Ammon's horn (tissue), 1 donor: ENCODE results near the gene YARS1.
A peak's percentile ranks its signal among the peaks of the same experiment; 100 is the strongest.

Experiments
- DNase-seq: peaks from one replicate; pipeline ENCODE4 v3.0.0-alpha.2; 2016; ENCODE audit warnings: low spot score

The YARS1 gene

GRCh38 chr1:32817159-32817814 is at the start of gene YARS1, which contains the start of gene S100PBP:
YARS1 (minus strand) TSS chr1:32817358; CDS start chr1:32817244, 114 bp downstream.
S100PBP (plus strand) TSS chr1:32817653; CDS start chr1:32826100, 8,447 bp downstream.
- DNase-seq: peak; percentile 100

GRCh38 chr1:32865639-32866405 is 48.7 kb upstream of the YARS1 start:
- no peak for DNase-seq

- no peak for DNase-seq
Measured at GRCh38 chr1:32864375-32865019, 47.3 kb upstream of the YARS1 start.

GRCh38 chr1:32863881-32864245 is 46.7 kb upstream of the YARS1 start:
- no peak for DNase-seq

- no peak for DNase-seq
Measured at GRCh38 chr1:32863218-32863880, 46.2 kb upstream of the YARS1 start.

- peak; percentile 54 for DNase-seq
Measured at GRCh38 chr1:32861904-32862695, 44.9 kb upstream of the YARS1 start.

GRCh38 chr1:32860566-32860965 is 43.4 kb upstream of the YARS1 start:
- DNase-seq: no peak

- no peak for DNase-seq
Measured at GRCh38 chr1:32859915-32860314, 42.8 kb upstream of the YARS1 start.

- no peak for DNase-seq
Measured at GRCh38 chr1:32858791-32859190, 41.6 kb upstream of the YARS1 start.

GRCh38 chr1:32858136-32858535 is 41.0 kb upstream of the YARS1 start:
- no peak for DNase-seq

GRCh38 chr1:32855861-32856617 is 38.9 kb upstream of the YARS1 start:
- no peak for DNase-seq

- DNase-seq: no peak
Measured at GRCh38 chr1:32848354-32849063, 31.4 kb upstream of the YARS1 start.

- no peak for DNase-seq
Measured at GRCh38 chr1:32831878-32832277, 14.7 kb upstream of the YARS1 start.

- DNase-seq: no peak
Measured at GRCh38 chr1:32830092-32830852, 13.1 kb upstream of the YARS1 start.

GRCh38 chr1:32828341-32828740 is 11.2 kb upstream of the YARS1 start:
- no peak for DNase-seq

- DNase-seq: no peak
Measured at GRCh38 chr1:32825181-32825580, 8.0 kb upstream of the YARS1 start.

GRCh38 chr1:32818804-32819541 is 1.8 kb upstream of the YARS1 start:
- no peak for DNase-seq
